ENCODE measurements around the gene PPFIA1.
"Not testable (repeated sequence)": the region's sequence is repeated elsewhere in the genome, so short reads cannot be mapped to it uniquely, and the experiment has no call there.

The PPFIA1 gene

DNA sequence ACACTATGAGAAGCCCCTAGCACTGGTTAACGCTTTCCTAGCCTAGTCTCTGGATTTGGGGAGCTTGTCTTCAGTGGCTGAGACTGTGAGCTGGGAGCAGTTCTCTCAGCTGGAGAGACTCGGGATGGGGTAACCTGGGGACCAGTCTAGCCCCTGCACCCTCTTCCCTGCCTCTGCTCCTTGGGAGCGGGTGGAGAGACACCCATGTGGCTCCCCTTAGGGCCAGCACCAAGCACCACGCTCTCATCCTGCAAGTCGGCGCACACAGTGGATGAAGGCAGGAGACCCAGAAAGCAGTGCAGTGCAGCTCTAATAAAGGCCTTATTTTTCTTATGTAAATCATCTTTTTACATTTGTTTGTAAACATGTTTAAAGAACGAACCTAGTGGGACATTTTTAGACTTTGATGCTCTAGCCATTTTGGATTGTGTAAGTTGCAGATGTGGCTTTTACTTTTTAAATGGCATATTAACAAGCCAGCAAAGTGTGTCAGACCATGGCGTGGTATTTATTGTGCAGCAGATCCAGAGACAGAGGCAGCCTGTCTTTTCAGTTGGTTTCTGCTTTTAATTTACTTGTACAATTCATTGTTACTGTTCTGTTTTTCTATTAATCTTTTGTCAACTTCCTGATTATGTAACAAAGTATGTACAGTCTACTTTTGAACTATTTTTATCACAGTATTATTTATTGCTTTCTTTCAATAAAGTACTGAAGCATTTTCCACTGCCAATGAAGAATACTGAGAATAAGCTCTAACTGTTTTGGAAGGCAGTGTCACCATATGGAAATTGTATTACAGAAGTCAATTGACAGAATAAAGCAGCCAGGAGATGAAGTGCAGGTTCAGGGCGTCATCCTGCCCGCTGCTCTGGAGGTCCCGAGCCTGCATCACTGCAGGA is 113.4 kb downstream of the PPFIA1 start:
- in situ Hi-C loops (cut with MboI; ENCODE audit: low sequenced_read_pairs): no loop called here

DNA sequence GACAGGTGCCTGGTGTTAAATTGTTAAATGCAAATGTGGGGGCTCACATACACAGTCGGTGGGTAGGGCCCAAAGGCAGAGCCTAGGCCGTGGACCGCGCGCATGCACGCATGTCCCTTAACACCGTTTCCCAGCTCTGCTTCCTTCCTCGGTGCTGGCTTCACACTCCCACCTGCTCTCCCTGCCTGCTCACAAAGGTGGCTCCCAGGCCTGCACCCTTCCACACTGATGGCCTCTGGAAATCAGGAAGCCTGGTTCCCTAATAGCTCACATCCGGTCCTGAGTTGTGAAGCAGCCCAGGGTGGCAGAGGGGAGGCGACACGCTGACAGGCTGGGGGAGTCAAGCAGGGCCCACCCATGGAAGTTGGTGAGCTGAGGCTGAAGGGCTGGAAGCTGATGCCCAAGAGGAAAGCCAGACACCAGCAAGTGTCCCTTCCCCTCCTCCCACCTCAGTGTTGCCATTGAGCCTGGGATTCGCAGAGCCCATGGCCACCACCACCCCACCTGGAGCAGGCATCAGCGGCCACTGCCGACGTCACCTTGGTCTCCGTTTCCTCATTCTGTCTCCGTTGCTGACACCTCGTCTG is 114.2 kb downstream of the PPFIA1 start:
- in situ Hi-C loops (cut with MboI; ENCODE audit: low sequenced_read_pairs): no loop called here

DNA sequence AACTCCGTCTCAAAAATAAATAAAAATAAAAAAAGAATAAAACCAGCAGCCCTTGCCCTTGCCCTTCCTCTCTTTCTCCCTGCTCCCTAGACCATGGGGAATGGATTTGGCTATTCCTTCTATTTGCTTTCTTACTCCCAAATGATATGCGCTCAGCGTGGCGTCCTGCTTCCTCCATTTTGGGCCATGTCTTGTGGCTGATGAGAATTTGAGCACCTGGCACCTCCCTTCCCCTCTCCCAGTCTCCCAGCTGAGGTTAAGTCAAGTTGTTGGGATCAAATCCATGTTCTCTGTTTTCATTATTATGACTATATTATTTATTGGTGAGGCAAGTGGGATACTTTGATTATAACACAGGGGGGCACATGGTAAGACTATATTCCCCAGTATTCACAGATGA is 117.1 kb downstream of the PPFIA1 start:
- in situ Hi-C loops (cut with MboI; ENCODE audit: low sequenced_read_pairs): no loop called here

DNA sequence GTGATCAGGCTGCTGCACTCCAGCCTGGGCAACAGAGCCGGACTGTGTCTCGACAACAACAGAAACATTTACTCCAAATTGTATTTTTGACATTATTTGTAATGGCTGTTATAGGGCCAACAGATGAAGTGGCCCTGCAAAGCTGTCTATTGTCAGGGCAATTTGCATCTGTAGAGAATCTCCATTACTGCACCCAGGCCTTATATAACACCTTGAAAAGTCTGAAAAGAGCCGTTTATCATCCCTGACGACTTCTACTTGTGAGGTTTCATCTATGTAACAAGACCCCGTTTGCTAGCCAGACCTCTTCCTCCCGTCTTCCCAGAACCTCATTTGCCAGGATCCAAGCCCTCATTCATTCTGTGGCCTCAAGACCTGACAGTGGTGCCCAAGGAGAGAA is 118.7 kb downstream of the PPFIA1 start:
- in situ Hi-C loops (cut with MboI; ENCODE audit: low sequenced_read_pairs): no loop called here

DNA sequence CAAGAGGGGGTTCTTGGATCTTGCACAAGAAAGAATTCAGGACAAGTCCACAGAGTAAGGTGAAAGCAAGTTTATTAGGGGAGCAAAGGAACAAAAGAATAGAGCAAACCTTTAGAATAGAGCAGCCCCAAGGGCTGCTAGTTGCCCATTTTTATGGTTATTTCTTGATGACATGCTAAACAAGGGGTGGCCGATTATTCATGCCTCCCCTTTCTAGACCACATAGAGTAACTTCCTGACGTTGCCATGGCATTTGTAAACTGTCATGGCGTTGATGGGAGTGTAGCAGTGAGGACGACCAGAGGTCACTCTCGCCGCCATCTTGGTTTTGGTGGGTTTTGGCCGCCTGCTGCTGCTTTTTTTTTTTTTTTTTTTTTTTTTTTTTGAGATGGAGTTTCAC is 120.4 kb downstream of the PPFIA1 start:
- in situ Hi-C loops (cut with MboI; ENCODE audit: low sequenced_read_pairs): not testable (repeated sequence)

DNA sequence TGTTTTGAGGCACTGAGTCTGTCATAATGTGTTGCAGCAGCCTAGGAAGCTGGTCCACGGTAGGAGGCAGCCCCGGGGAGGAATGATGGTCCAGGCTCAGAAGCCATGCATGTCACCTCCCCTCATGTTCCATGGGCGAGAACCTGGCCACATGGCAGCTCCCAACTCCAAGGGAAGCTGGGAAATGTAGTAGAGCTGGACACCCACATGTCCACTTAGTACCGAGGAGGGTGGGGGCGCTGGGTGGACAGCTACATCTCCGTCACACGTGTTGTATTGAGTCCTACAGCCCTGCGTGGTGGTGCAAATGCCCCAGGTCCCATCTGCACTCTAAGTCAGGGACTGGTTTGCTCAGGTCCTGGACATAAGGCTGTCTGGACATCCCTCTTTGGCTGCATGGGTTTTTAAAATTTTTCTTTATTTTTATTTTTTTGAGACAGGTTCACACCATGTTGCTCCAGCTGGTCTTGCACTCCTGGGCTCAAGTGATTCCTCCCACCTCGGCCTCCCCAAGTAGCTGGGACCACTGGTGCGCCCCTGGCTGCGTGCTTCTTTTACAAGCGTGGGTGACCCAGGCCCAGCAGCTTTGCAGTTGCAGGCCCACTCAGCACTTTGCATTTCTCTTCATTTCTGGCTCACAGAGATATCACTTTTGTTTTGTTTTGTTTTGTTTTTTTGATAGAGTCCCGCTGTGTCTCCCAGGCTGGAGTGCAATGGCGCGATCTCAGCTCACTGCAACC is 123.9 kb downstream of the PPFIA1 start:
- in situ Hi-C loops (cut with MboI; ENCODE audit: low sequenced_read_pairs): no loop called here

DNA sequence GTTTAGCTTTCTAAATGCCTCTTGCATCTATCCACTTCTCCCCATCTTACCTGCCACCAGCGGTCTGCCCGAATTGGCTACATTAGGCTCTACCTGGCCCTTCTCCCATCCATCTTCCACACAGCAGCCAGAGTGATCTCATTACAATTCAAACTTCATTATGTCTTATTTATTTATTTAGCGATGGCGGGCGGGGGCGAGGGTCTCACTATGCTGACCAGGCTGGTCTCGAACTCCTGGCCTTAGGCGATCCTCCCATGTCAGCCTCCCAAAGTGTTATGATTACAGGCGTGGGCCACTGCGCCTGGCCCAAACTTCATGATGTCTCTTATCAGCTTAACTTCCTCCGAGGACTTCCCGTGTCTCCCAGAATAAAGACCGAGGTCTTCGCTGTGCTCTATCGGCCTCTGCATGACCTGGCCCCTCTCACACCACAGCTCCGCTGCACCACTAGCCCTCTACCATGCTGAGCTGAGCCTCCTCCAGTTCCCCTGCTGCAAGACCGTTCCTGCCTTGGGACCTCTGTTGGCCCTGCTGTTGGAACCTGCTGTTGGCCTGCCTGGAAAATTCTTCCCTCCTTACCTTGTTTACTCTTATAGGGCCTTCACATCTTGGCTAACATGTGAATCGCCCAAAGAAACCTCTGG is 127.0 kb downstream of the PPFIA1 start:
- in situ Hi-C loops (cut with MboI; ENCODE audit: low sequenced_read_pairs): no loop called here

DNA sequence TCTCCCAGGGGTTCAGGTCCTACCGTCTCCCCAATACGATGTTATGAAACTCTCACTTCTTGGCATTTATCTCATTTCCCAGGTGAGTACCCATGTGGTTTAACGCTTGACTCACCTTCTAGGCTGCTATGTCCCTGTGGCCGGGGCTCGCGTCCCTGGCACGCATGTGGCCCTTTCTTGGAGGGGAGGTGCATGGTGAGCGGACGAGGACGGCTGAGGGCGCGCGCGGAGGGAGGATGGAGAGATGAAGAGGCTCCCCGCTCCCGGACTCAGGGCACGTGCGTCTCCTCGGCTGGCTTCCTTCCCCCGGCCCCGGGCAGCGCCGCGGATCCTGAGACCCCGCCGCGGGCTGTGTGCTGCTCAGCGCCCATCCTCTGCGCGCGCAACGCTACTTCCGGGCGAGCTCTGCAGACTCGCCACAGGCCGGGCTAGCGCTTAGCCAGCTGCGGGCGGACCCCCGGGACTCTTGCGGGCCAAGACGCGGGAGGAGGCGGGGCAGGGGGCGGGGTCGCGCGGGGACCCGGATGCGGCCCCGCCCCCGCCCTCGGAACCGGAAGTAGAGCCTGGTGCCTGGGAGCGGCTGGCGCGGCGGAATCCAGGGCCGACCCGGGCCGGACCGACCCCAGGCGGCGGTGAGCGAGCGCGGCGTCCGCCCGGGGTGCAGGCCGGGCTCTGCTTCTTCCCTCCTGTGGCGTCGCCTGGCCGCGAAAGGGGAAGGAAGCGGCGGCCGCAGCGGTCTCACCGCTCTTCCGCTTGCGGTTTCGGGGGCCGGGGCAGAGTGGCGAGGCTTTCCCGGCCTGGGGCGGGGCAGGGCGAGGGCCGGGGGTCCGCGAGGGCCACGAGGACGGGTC is 127.7 kb downstream of the PPFIA1 start, which contains the start of gene CTTN:
Gene CTTN (plus strand): TSS at position 547 of the 851 bp plus-strand sequence. CDS start 8,769 bp downstream, outside the sequence.
- in situ Hi-C loops (cut with MboI; ENCODE audit: low sequenced_read_pairs): no loop called here

DNA sequence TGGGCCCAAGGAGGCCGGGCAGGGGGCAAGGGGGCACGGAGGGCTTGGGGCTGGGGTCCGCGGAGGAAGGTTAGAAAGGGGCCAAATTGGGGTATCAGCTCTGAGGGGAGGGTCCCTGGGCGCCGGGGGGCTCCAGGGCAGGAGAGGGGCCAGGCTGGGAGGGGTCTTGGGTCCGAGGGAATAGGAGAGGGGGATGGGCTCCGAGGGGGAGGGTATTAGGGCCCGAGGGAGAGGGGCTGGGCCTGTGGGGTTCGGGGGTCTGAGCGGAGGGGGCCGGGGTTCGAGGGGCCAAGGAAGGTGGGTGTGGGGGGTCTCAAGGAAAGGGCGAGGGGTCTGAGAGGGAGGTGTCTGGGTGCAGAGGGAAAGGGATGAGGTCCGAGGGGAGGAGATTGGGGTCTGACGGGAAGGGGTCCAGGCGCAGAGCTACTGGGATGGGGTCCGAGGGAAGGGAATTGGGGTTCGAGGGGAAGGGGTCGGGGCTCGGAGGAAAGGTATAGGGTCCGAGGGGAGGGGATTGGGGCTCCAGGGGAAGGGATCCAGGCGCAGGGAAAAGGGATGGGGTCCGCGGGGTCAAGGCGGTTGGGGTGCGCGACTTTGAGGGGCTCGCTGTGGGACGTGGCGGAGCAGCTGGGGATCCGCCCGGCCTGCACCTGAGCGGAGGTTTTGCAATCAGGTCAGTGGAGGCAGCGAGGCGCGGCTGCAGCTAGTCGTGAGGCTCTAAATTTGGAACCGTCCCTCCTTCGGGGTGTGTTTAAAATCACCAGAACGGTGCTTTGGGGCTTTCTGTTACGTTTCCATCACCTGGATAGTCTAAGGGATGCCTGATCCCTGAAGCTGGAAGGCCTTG is 128.6 kb downstream of the PPFIA1 start:
- in situ Hi-C loops (cut with MboI; ENCODE audit: low sequenced_read_pairs): no loop called here

DNA sequence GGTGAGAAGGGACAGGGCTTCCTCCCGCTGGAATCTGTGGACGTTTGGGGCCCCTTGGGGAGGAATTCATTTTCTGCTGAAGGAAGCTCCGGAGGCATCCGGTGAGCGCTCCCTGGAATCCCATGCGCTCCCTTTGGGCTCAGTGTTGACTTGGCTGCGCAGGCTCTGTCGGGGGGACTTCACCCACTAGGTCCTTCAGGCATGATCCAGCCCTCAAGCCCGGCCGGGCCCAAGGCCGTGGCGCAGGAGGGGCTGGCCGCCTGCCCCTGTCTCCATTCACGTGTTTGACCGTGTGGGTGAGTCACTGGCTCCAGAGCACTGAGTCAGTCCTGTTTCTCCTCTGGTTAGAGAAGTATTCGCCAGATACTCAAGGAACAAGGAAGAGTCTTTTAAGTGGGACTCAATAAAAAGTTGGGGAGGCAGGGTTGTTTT is 129.2 kb downstream of the PPFIA1 start:
- in situ Hi-C loops (cut with MboI; ENCODE audit: low sequenced_read_pairs): no loop called here

DNA sequence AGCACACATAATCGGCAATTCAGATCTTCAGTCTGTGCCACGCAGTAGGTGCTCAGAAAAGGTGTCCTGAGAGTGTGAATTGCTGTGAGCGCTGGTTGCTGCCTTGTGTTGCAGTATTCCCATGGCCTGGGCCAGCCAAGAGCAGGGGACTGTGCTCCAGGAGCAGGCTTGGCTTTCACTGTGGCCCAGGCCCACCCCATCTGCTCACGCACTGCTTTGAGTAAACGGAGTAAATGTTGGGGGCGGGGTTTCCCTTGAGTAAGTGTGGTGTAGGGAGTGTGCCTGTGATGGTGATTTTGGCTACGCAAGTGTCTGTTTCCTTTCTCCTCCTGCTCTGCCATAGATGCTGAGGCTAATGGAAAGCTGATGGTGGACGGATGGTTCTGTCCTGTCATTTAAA is 130.2 kb downstream of the PPFIA1 start:
- in situ Hi-C loops (cut with MboI; ENCODE audit: low sequenced_read_pairs): no loop called here

DNA sequence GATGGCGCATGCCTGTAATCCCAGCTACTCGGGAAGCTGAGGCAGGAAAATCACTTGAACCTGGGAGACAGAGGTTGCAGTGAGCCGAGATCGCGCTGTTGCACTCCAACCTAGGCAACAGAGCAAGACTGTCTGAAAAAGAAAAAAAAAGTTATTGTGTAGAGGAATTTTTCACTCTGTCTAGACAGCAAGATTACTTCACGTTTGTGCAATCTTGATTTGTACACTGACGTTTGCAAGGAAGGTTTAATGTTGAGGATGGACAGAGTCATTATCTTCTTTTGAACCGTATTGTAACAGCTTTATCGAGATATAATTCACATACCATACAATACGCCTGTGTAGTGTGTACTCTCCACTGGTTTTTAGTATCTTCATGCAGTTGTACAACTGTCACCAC is 131.5 kb downstream of the PPFIA1 start:
- in situ Hi-C loops (cut with MboI; ENCODE audit: low sequenced_read_pairs): no loop called here

DNA sequence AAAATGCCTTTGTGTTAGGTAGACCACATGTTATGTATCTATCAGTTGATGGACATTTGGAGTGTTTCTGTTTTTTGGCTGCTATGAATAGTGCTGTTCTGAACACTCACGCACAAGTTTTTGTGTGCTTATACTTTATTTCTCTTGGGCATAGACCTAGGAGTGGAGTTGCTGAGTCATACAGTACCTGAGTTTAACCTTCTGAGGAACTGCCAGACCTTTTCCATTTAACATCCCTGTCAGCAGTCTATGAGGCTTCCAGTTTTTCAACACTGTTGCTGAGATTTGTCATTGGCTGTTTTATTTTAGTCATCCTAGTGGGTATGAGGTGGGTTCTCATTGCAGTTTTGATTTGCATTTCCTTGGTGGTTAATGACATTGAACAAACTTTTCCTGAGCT is 132.2 kb downstream of the PPFIA1 start:
- in situ Hi-C loops (cut with MboI; ENCODE audit: low sequenced_read_pairs): no loop called here

DNA sequence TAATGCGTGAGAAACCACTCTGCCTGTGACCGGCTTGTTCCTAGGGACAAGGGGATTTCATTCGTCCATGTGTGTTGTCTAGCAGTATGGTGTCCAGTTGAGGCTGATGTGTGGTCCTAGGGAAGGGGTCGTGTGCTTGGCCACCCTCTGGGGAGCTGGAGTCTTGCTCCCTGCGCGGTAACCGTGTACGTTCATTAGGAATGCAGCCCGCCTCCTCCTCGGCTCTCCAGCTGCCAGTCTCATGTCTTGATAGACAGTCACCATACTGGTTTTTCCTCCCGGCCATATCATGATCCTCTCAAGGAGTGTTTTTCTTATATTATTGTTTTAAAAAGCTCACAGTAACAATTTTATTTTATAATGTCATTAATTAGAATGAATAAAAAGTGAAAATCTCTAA is 133.8 kb downstream of the PPFIA1 start:
- in situ Hi-C loops (cut with MboI; ENCODE audit: low sequenced_read_pairs): no loop called here

DNA sequence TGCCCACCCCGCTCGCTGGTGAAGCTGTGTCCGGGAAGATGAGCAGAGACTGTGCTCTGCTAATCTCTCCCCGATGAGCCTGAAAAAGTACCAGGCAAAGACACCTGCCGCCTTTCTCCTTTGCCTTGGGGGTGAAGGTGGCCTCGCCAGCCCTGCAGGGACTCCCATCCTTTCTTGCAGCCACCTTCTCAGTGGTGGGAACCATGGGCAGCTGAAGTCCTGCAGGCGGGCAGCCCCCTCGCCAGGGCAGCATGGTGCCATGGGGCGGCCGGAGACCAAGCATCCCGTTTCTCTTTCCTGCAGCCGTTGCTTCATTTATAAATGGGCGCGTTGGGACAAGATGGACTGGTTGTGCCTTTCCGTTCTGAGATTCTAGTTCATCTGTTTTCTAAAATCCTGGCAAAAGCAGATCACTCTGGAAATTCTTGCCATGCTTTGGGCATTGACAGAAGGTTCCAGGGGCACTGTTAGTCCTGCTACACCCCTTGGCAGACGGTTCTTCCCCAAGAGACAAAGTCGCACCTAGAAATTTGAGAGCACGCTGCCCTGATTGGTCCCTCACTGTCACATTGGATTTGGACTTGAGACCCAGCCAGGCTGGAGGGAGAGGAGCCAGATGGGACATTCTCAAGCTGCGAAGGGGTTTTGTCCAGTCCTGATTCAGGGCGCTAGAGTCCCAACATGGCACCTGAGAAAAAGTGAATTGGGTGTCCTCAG is 135.3 kb downstream of the PPFIA1 start:
- in situ Hi-C loops (cut with MboI; ENCODE audit: low sequenced_read_pairs): no loop called here

DNA sequence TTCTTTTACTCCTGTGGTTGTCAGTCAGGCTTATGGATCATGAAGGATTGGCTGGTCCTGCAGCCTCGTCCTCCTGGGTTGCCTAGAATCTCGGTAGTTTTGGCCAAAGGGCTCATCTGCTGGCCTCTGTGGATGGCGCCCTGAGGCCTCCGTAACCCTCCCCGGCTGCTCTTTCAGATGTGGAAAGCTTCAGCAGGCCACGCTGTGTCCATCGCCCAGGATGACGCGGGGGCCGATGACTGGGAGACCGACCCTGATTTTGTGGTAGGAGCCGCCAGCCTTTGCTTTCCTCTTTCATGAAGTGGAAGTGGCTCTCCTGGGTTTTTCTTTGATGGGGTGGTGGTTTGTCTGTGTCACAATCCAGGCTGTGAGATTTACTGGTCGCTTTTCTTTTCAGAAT is 136.6 kb downstream of the PPFIA1 start:
- in situ Hi-C loops (cut with MboI; ENCODE audit: low sequenced_read_pairs): no loop called here

DNA sequence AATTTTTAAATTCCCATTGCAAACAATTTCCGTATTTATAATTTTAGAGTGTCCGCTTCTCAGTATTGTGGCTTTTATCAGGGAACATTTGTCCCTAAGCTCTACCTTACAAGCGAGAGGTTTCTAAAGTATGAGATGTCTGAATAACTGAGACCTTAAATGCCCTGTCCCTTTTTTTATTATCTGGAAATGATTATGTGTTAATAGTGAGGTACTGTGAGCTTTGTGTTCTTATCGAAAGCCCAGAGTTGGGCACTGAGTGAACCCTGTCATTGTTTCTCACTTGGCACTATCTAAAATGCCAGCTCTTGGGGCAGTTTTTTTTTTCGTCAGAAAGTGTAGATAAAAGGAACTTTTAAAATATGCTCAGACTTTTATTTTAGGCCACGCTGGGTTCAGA is 137.3 kb downstream of the PPFIA1 start:
- in situ Hi-C loops (cut with MboI; ENCODE audit: low sequenced_read_pairs): no loop called here

DNA sequence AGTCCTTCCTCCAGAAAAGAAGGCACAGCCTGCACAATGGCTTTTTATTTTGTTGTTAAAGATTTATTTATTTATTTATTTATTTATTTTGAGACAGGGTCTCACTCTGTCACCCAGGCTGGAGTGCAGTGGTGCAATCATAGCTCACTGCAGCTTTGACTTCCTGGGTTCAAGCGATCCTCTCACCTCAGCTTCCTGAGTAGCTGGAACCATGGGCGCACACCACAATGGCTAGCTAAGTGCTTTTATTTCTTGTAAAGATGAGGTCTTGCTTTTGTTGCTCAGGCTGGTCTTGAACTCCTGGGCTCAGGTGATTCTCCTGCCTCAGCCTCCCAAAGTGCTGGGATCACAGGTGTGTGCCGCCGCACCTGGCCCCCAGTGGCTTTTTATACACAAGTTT is 137.8 kb downstream of the PPFIA1 start:
- in situ Hi-C loops (cut with MboI; ENCODE audit: low sequenced_read_pairs): not testable (repeated sequence)

DNA sequence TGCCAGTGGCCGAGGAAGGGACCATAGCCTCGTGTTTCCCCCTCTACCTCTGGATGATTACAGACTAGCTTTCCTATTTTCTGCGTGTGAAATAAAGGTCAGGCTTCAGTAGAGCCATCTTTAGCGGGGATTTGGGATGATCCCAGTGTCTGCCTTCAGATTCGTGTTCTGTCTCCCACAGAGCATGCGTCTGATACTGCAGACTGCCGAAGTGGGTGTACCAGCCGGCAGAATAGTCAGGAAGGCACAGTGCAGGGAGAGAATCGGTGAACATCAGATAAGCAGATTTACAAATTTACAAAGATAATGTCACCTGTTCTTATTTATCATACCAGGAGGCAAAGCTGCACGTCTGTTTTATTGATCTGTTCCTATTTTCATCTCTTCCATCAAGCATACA is 138.9 kb downstream of the PPFIA1 start:
- in situ Hi-C loops (cut with MboI; ENCODE audit: low sequenced_read_pairs): no loop called here
